ENCODE data around the gene TOX2.

Gene TOX2

GRCh38 chr20:44068316-44069201 is 153.9 kb downstream of the TOX2 start:
- DNase-seq = peak; percentile 61

GRCh38 chr20:44069203-44070011 is 154.8 kb downstream of the TOX2 start:
- peak; percentile 25 for DNase-seq

GRCh38 chr20:44070139-44070900 is 155.7 kb downstream of the TOX2 start:
- DNase-seq = no peak

- no peak for DNase-seq
These were observed 156.4 kb downstream of the TOX2 start for GRCh38 chr20:44071057-44071456.

GRCh38 chr20:44071526-44072111 is 157.0 kb downstream of the TOX2 start:
- no peak for DNase-seq

GRCh38 chr20:44072384-44072783 is 157.7 kb downstream of the TOX2 start:
- DNase-seq = no peak

- DNase-seq = no peak
These were observed 158.5 kb downstream of the TOX2 start for GRCh38 chr20:44073011-44073674.

- no peak for DNase-seq
These were observed 159.0 kb downstream of the TOX2 start for GRCh38 chr20:44073675-44074071.

- no peak for DNase-seq
These were observed 159.8 kb downstream of the TOX2 start for GRCh38 chr20:44074252-44075151.

GRCh38 chr20:44075191-44075949 is 160.7 kb downstream of the TOX2 start:
- DNase-seq = peak; percentile 14

GRCh38 chr20:44075950-44076232 is 161.2 kb downstream of the TOX2 start:
- no peak for DNase-seq

- no peak for DNase-seq
These were observed 164.6 kb downstream of the TOX2 start for GRCh38 chr20:44079291-44079690.

GRCh38 chr20:44080064-44080463 is 165.4 kb downstream of the TOX2 start:
- no peak for DNase-seq

GRCh38 chr20:44080646-44081267 is 166.1 kb downstream of the TOX2 start:
- DNase-seq = peak; percentile 72

- no peak for DNase-seq
These were observed 166.8 kb downstream of the TOX2 start for GRCh38 chr20:44081476-44081875.

GRCh38 chr20:44081888-44082287 is 167.2 kb downstream of the TOX2 start:
- DNase-seq = no peak

GRCh38 chr20:44083220-44083933 is 168.7 kb downstream of the TOX2 start:
- DNase-seq = no peak

- DNase-seq = no peak
These were observed 169.8 kb downstream of the TOX2 start for GRCh38 chr20:44084439-44084838.

GRCh38 chr20:44084891-44085290 is 170.2 kb downstream of the TOX2 start:
- no peak for DNase-seq
